ENCODE measurements around the gene TEX54.
A peak's percentile ranks its signal among the peaks of the same experiment; 100 is the strongest.

Gene TEX54

GRCh38 chr11:62881579-62882430, 49.2 kb upstream of the TEX54 start (continued):
- no peak for TF ChIP-seq ZNF518A (tag by site-specific recombination; conservative IDR thresholded peaks at IDR 0.05; ENCODE audit: low read depth)
- TF ChIP-seq ZNF571 (tag by site-specific recombination; IDR thresholded peaks at IDR 0.05), result no peak
- TF ChIP-seq ZNF677 (tag by site-specific recombination; IDR thresholded peaks at IDR 0.05), result no peak
- no peak for TF ChIP-seq ZNF48 (tag by site-specific recombination; IDR thresholded peaks at IDR 0.05)
- no peak for TF ChIP-seq ZNF280D (tag by site-specific recombination; IDR thresholded peaks at IDR 0.05)
- no peak for TF ChIP-seq ZNF670 (tag by site-specific recombination; IDR thresholded peaks at IDR 0.05; ENCODE audit: low read depth)
- TF ChIP-seq ZNF629 (tag by site-specific recombination; IDR thresholded peaks at IDR 0.05), result peak; percentile 79
- no peak; the same call in 1 of the 2 replicates for TF ChIP-seq PRDM10 (tag by site-specific recombination; IDR thresholded peaks at IDR 0.05)
- TF ChIP-seq ZNF548 (tag by site-specific recombination; IDR thresholded peaks at IDR 0.05), result no peak
- TF ChIP-seq SETDB1 (IDR thresholded peaks at IDR 0.05; ENCODE audit: insufficient read length, low read length), result no peak
- TF ChIP-seq ZSCAN30 (tag by site-specific recombination; IDR thresholded peaks at IDR 0.05), result no peak
- TF ChIP-seq REPIN1 (tag by site-specific recombination; IDR thresholded peaks at IDR 0.05; ENCODE audit: low read depth), result no peak
- TF ChIP-seq ZBTB48 (tag by site-specific recombination; IDR thresholded peaks at IDR 0.05), result no peak
- TF ChIP-seq ZNF112 (tag by site-specific recombination; IDR thresholded peaks at IDR 0.05), result no peak
- TF ChIP-seq ZBTB7A (tag by site-specific recombination; IDR thresholded peaks at IDR 0.05; ENCODE audit: low read depth), result no peak
- TF ChIP-seq ZNF366 (tag by site-specific recombination; conservative IDR thresholded peaks at IDR 0.05), result peak; percentile 89
- no peak for TF ChIP-seq ZNF558 (tag by site-specific recombination; IDR thresholded peaks at IDR 0.05)
- TF ChIP-seq ZNF37A (tag by site-specific recombination; IDR thresholded peaks at IDR 0.05), result no peak
- TF ChIP-seq GLIS1 (tag by site-specific recombination; IDR thresholded peaks at IDR 0.05), result peak; percentile 67
- TF ChIP-seq ZNF645 (tag by site-specific recombination; IDR thresholded peaks at IDR 0.05), result no peak
- no peak for TF ChIP-seq BCL6B (tag by site-specific recombination; IDR thresholded peaks at IDR 0.05)
- TF ChIP-seq KLF1 (tag by site-specific recombination; IDR thresholded peaks at IDR 0.05), result peak; percentile 77
- no peak for TF ChIP-seq ELK4 (IDR thresholded peaks at IDR 0.05; ENCODE audit: borderline replicate concordance, low read depth, low read length)

Data from HEK293 (cell line).